H1 (cell line): ENCODE measurements around the gene ATP6V1F. TPM values are rescaled to one million over a fixed set of nuclear protein-coding genes. Genes with fewer than 3 reads are reported as not detected.

Experiments
- CTCF ChIA-PET: fragments of 300-600 bp; sonication (Branson Sonifier 250); formaldehyde crosslinking; loops from one replicate; lab custom pipeline; 2021; ENCODE audit not compliant: partially characterized antibody; lab: Charles Lee
- POLR2A ChIA-PET: fragments of 300-600 bp; sonication (Branson Sonifier 250); formaldehyde crosslinking; loops from one replicate; lab custom pipeline; 2021; ENCODE audit warnings: inconsistent platforms; ENCODE audit not compliant: partially characterized antibody; lab: Charles Lee
- DNase-seq, 2 experiments: peaks; one replicate each; pipeline versions ENCODE4 v3.0.0 to v3.0.0-alpha.2; 2010 to 2022; ENCODE audit warnings: low spot score in 2 of 2, low read depth in 1 of 2, mixed read lengths in 1 of 2
- FAIRE-seq: peaks from 2 replicates; lab custom pipeline; 2011; peaks lifted over from hg19 to GRCh38; lab: Jason Lieb, UNC
- H2AFZ ChIP-seq: 2 replicates; pipeline ENCODE4 v1.8.1; 2012; ENCODE audit warnings: low read length, inconsistent platforms
- H2AK5ac ChIP-seq: 2 replicates; pipeline ENCODE4 v1.6.1; 2013; ENCODE audit warnings: low read depth, low read length
- H2BK120ac ChIP-seq: replicated peaks from 2 replicates; pipeline ENCODE3; 2013; ENCODE audit warnings: low read depth, low read length, inconsistent platforms
- H2BK12ac ChIP-seq: 2 replicates; pipeline ENCODE4 v1.6.1; 2013; ENCODE audit warnings: low read depth, low read length
- H2BK15ac ChIP-seq: 2 replicates; pipeline ENCODE4 v1.6.1; 2013; ENCODE audit warnings: low read length
- H2BK20ac ChIP-seq: 2 replicates; pipeline ENCODE4 v1.6.1; 2013; ENCODE audit warnings: low read length
- H2BK5ac ChIP-seq: 2 replicates; pipeline ENCODE4 v1.6.1; 2013; ENCODE audit warnings: low read depth, low read length
- H3K14ac ChIP-seq: 2 replicates; pipeline ENCODE4 v1.6.1; 2013; ENCODE audit warnings: inconsistent platforms; ENCODE audit not compliant: insufficient read length
- H3K18ac ChIP-seq: 2 replicates; pipeline ENCODE4 v1.6.1; 2013; ENCODE audit warnings: low read length; ENCODE audit errors: extremely low read depth
- H3K23ac ChIP-seq: 2 replicates; pipeline ENCODE4 v1.6.1; 2013; ENCODE audit warnings: inconsistent platforms; ENCODE audit not compliant: insufficient read length
- H3K23me2 ChIP-seq: 2 replicates; pipeline ENCODE4 v1.6.1; 2013; ENCODE audit warnings: low read depth, low read length
- H3K27ac ChIP-seq: 2 replicates; pipeline ENCODE4 v1.6.1; 2011; ENCODE audit warnings: low read depth, low read length, inconsistent platforms
- H3K27me3 ChIP-seq, 4 experiments: replicated peaks in 1 of 4; 1 replicate in 1 of 4; 2 replicates in 3 of 4; pipeline versions ENCODE4 v1.6.1 to v1.8.1; 2011 to 2013; ENCODE audit warnings: low read length in 3 of 4, mild to moderate bottlenecking in 3 of 4, inconsistent platforms in 2 of 4, mixed read lengths in 2 of 4, moderate library complexity in 1 of 4; ENCODE audit not compliant: control insufficient read depth in 3 of 4, insufficient read depth in 3 of 4; ENCODE audit errors: extremely low read depth in 1 of 4
- H3K36me3 ChIP-seq, 4 experiments: 2 replicates each; pipeline versions ENCODE4 v1.6.1 to v1.8.1; 2011 to 2013; ENCODE audit warnings: mild to moderate bottlenecking in 4 of 4, low read length in 3 of 4, moderate library complexity in 2 of 4, control low read depth in 1 of 4, inconsistent platforms in 1 of 4; ENCODE audit not compliant: insufficient read depth in 4 of 4, control insufficient read depth in 2 of 4
- H3K4ac ChIP-seq: replicated peaks from 2 replicates; pipeline ENCODE3; 2013; ENCODE audit warnings: low read length, low read depth, mixed read lengths, inconsistent platforms; ENCODE audit not compliant: insufficient read length
- H3K4me1 ChIP-seq, 4 experiments: replicated peaks in 1 of 4; 1 replicate in 1 of 4; 2 replicates in 3 of 4; pipeline versions ENCODE4 v1.6.1 to v1.8.1; 2011 to 2013; ENCODE audit warnings: low read length in 3 of 4, inconsistent platforms in 2 of 4, mixed read lengths in 1 of 4; ENCODE audit not compliant: insufficient read depth in 4 of 4, control insufficient read depth in 3 of 4
- H3K4me2 ChIP-seq, 2 experiments: 2 replicates each; pipeline versions ENCODE4 v1.6.1 to v1.8.1; 2011 to 2013; ENCODE audit warnings: low read depth in 2 of 2, low read length in 2 of 2, control low read depth in 1 of 2, inconsistent platforms in 1 of 2, mild to moderate bottlenecking in 1 of 2; ENCODE audit not compliant: insufficient read depth in 1 of 2
- H3K4me3 ChIP-seq, 4 experiments: fragments of 200-600, 300-600 bp in 1 of 4; sonication (generic), shearing (Covaris generic), sonication (Bioruptor Twin) in 1 of 4; 2 replicates each; pipeline versions ENCODE4 v1.5.1 to v1.8.1; 2011 to 2016; ENCODE audit warnings: low read length in 4 of 4, low read depth in 3 of 4, control low read depth in 2 of 4, inconsistent platforms in 2 of 4, mild to moderate bottlenecking in 2 of 4, mixed read lengths in 1 of 4, moderate library complexity in 1 of 4; ENCODE audit not compliant: insufficient read depth in 2 of 4; ENCODE audit errors: extremely low read depth in 1 of 4
- H3K56ac ChIP-seq: replicated peaks from 2 replicates; pipeline ENCODE3; 2013; ENCODE audit warnings: low read depth, mild to moderate bottlenecking, mixed read lengths, low read length, inconsistent platforms; ENCODE audit not compliant: insufficient read length
- H3K79me1 ChIP-seq: 2 replicates; pipeline ENCODE4 v1.6.1; 2013; ENCODE audit warnings: low read depth, low read length, control low read depth
- H3K79me2 ChIP-seq, 2 experiments: 2 replicates each; pipeline versions ENCODE4 v1.6.1 to v1.8.1; 2012 to 2013; ENCODE audit warnings: low read length in 2 of 2, mild to moderate bottlenecking in 2 of 2, inconsistent platforms in 1 of 2; ENCODE audit not compliant: insufficient read depth in 2 of 2, control insufficient read depth in 1 of 2
- H3K9ac ChIP-seq, 4 experiments: replicated peaks in 1 of 4; 1 replicate in 1 of 4; 2 replicates in 3 of 4; pipeline versions ENCODE4 v1.6.1 to v1.8.1; 2011 to 2013; ENCODE audit warnings: low read depth in 3 of 4, low read length in 3 of 4, control low read depth in 2 of 4, mild to moderate bottlenecking in 2 of 4, moderate library complexity in 2 of 4, inconsistent platforms in 1 of 4; ENCODE audit errors: extremely low read depth in 1 of 4
- H3K9me3 ChIP-seq, 2 experiments: 2 replicates each; pipeline versions ENCODE4 v1.6.1 to v1.8.1; 2012 to 2013; ENCODE audit warnings: mild to moderate bottlenecking in 2 of 2, moderate library complexity in 2 of 2, control low read depth in 1 of 2, inconsistent platforms in 1 of 2, low read depth in 1 of 2, low read length in 1 of 2, mixed read lengths in 1 of 2; ENCODE audit not compliant: insufficient read depth in 2 of 2
- H4K20me1 ChIP-seq, 2 experiments: replicated peaks in 1 of 2; 2 replicates each; pipeline versions ENCODE3 to v1.8.1; 2011 to 2013; ENCODE audit warnings: inconsistent platforms in 2 of 2, low read length in 2 of 2, mild to moderate bottlenecking in 1 of 2; ENCODE audit not compliant: insufficient read depth in 2 of 2, control insufficient read depth in 1 of 2
- H4K5ac ChIP-seq: 2 replicates; pipeline ENCODE4 v1.6.1; 2013; ENCODE audit warnings: low read length, low read depth, mixed read lengths, inconsistent platforms; ENCODE audit not compliant: insufficient read length
- H4K8ac ChIP-seq: 2 replicates; pipeline ENCODE4 v1.8.0; 2013; ENCODE audit warnings: mild to moderate bottlenecking, moderate library complexity, low read length, inconsistent platforms; ENCODE audit not compliant: insufficient read depth; ENCODE audit errors: extremely low read depth
- H4K91ac ChIP-seq: replicated peaks from 2 replicates; pipeline ENCODE3; 2013; ENCODE audit warnings: low read length, mixed read lengths, inconsistent platforms; ENCODE audit not compliant: insufficient read length
- HDAC6 ChIP-seq: IDR thresholded peaks from one replicate; pipeline ENCODE4 v1.7.1; 2012; ENCODE audit warnings: low read depth, mild to moderate bottlenecking, inconsistent platforms, low read length, moderate library complexity
- WGBS, 2 experiments: shearing (Covaris generic) in 1 of 2; methylation state at CpG; one replicate each; pipeline versions ENCODE4 v1.1.6 to v1.1.7; 2013 to 2015; ENCODE audit warnings: low lambda C conversion rate in 2 of 2, mixed read lengths in 2 of 2, inconsistent platforms in 1 of 2, low coverage in 1 of 2, missing lambda C conversion rate in 1 of 2; ENCODE audit not compliant: insufficient replicate concordance in 2 of 2, insufficient coverage in 1 of 2, insufficient read length in 1 of 2; ENCODE audit errors: extremely low coverage in 1 of 2, missing lambda C conversion rate in 1 of 2; 5-methylcytosine and 5-hydroxymethylcytosine counted together
- polyA plus RNA-seq, 7 experiments: library from polyadenylated mRNA; depleted of rRNA in 3 of 7; stranded (reverse) in 5 of 7; unstranded in 2 of 7; fragments of >200 nt in 5 of 7; fragments of 200-250 nt in 2 of 7; gene quantifications; 1 replicate in 5 of 7; 2 replicates in 1 of 7; 4 replicates in 1 of 7; pipeline versions ENCODE4 v1.2.1 to v1.2.3, GENCODE V29; 2011 to 2013; ENCODE audit warnings: missing spikeins in 2 of 7, mixed read lengths in 2 of 7
- total RNA-seq: library from RNA; stranded (reverse); fragmentation: NEBNext Ultra II Directional; extraction: Animal tissue kit (Norgen Biotek cat#: 25700); gene quantifications from 2 replicates; pipeline ENCODE4 v1.2.1, GENCODE V29; 2021
- TF ChIP-seq, protein P1 (sequence below): IDR thresholded peaks from 2 replicates; pipeline ENCODE4 v1.6.1; 2011; ENCODE audit warnings: low read depth, mild to moderate bottlenecking, low read length; ENCODE audit not compliant: insufficient read depth

ATP6V1F gene
- total and polyA plus RNA-seq, 2 of the 8 experiments (the other 6 are each of a cell fraction or from before 2014, with no cell fraction given): 104 to 318 TPM

- Histone ChIP-seq H2BK120ac (no peak overlapping the region), H4K91ac (no peak overlapping the region), H3K27ac (no peak overlapping the region), H4K8ac (no peak overlapping the region), H3K23me2 (peaks cover 24% of the 10 kb centered on the region), H3K18ac (peak overlapping the region; percentile 78), H3K36me3 (no peaks in the 10 kb centered on the region), H3K4me2 (peak overlapping the region; percentile 99 to 100; a peak in 3 of 4 replicates), H3K14ac (no peak overlapping the region), H4K5ac (no peak overlapping the region), H3K4me3 (0 out of 8 replicates have a peak overlapping the region, but pooled peaks of 1 of the 4 experiments have one; percentile 66), H3K9me3 (no peaks in the 10 kb centered on the region), H3K9ac (no peak overlapping the region), H3K27me3 (peaks cover 8 to 27% (median 26%) of the 10 kb centered on the region in 4 experiments; a peak in 6 of 7 replicates), H2BK12ac (no peak overlapping the region), H3K4me1 (peaks cover 3 to 42% (median 30%) of the 10 kb centered on the region in 4 experiments), H2BK20ac (no peak overlapping the region), H3K79me1 (no peaks in the 10 kb centered on the region), H3K56ac (no peak overlapping the region), H3K79me2 (no peaks in the 10 kb centered on the region), H3K4ac (peak overlapping the region; percentile 32), H2AK5ac (no peak overlapping the region), H3K23ac (no peak overlapping the region), H2BK5ac (0 out of 2 replicates have a peak overlapping the region, but pooled peaks have one; percentile 71), H2AFZ (no peak overlapping the region), H2BK15ac (0 out of 2 replicates have a peak overlapping the region, but pooled peaks have one; percentile 46), H4K20me1 (no peaks in the 10 kb centered on the region)
- POLR2A ChIA-PET: interaction anchor here (1.1 to 5.7 kb wide), 3 partner anchors 16 to 134 kb away, joined by 3 to 31 read pairs (median 27); no protein-coding TSS in a partner anchor
- no peak for TF ChIP-seq HDAC6
- TF ChIP-seq, protein P1, sequence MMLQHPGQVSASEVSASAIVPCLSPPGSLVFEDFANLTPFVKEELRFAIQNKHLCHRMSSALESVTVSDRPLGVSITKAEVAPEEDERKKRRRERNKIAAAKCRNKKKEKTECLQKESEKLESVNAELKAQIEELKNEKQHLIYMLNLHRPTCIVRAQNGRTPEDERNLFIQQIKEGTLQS: no peak
- no peak for FAIRE-seq
- DNase-seq: no peak
- WGBS, 2 experiments: 29% methylated on average over 2 of the region's 4 CpGs; no CpG with 5 or more reads in 1 of the 2 experiments
- CTCF ChIA-PET: interaction anchor here (0.7 to 7.6 kb wide), 11 partner anchors 11 to 55 kb away, joined by 3 to 71 read pairs (median 5); partner anchors contain the start of gene ATP6V1F
Observed at GRCh38 chr7:128833946-128834325, 28.7 kb upstream of the ATP6V1F start.
